ENCODE measurements around the gene FYN. TPM values are rescaled to one million over a fixed set of nuclear protein-coding genes. Genes with fewer than 3 reads are reported as not detected.

The FYN gene
- total and polyA plus RNA-seq, 9 of the 15 experiments (the other 6 are each of a cell fraction or from before 2014, with no cell fraction given): 2.9 to 22.1 (median 11.4) TPM

GRCh38 chr6:111746983-111747382 is 126.3 kb downstream of the FYN start:
- Histone ChIP-seq H3K27me3 (ENCODE audit: control insufficient read depth in 2 of 2, insufficient read depth in 2 of 2, low read length in 2 of 2) (peaks cover 2 to 8% of the 10 kb centered on the region in 2 experiments; a peak in 2 of 5 replicates), H4K20me1 (replicated peaks; ENCODE audit: control insufficient read depth, insufficient read depth, low read length) (no peaks in the 10 kb centered on the region), H3K9me3 (replicated peaks; ENCODE audit: control insufficient read depth, insufficient read depth, low read depth, low read length) (no peaks in the 10 kb centered on the region), H3K4me1 (replicated peaks in 1 of 2; ENCODE audit: control insufficient read depth in 2 of 2, insufficient read depth in 2 of 2, low read length in 2 of 2) (no peaks in the 10 kb centered on the region; a peak in 1 of 5 replicates), H2AFZ (ENCODE audit: low read depth, low read length) (no peak overlapping the region), H3K9ac (ENCODE audit: insufficient read depth in 1 of 2, low read depth in 2 of 2, low read length in 2 of 2) (no peak overlapping the region), H3K36me3 (ENCODE audit: control insufficient read depth, insufficient read depth, low read length) (no peaks in the 10 kb centered on the region), H3K4me3 (no peak overlapping the region), H3K27ac (ENCODE audit: extremely low read depth, low read depth, low read length) (no peak overlapping the region), H3K4me2 (ENCODE audit: insufficient read depth, low read length) (no peak overlapping the region), H3K79me2 (ENCODE audit: control insufficient read depth, insufficient read depth, low read length) (no peaks in the 10 kb centered on the region), H3K9me1 (ENCODE audit: control insufficient read depth, insufficient read depth, low read length) (no peaks in the 10 kb centered on the region)
- no peak for FAIRE-seq
- intact Hi-C loops (cut with micrococcal nuclease) (no loop called here), in situ Hi-C loops (cut with MboI) (no loop called here)
- no peak for DNase-seq (ENCODE audit: extremely low read depth in 1 of 4, low spot score in 3 of 4)
- ChIA-PET POLR2A (interaction anchor here (0.6 to 0.8 kb wide), 2 partner anchors 63 to 154 kb away, joined by 3 read pairs; no protein-coding TSS in a partner anchor), CTCF (ENCODE audit: low intra/inter-chr PET ratio) (no interaction called here)
- no peak for ATAC-seq
- BruUV-seq (replicated peaks): no TSS peak
- TF ChIP-seq, protein P1, sequence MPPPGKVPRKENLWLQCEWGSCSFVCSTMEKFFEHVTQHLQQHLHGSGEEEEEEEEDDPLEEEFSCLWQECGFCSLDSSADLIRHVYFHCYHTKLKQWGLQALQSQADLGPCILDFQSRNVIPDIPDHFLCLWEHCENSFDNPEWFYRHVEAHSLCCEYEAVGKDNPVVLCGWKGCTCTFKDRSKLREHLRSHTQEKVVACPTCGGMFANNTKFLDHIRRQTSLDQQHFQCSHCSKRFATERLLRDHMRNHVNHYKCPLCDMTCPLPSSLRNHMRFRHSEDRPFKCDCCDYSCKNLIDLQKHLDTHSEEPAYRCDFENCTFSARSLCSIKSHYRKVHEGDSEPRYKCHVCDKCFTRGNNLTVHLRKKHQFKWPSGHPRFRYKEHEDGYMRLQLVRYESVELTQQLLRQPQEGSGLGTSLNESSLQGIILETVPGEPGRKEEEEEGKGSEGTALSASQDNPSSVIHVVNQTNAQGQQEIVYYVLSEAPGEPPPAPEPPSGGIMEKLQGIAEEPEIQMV (tag; conservative IDR thresholded peaks at IDR 0.05; ENCODE audit: low read depth): no peak
- TF ChIP-seq HDAC8 (tag; IDR thresholded peaks at IDR 0.05): no peak
- no peak for TF ChIP-seq MTA2 (IDR thresholded peaks at IDR 0.05; ENCODE audit: low read depth)
- no peak for TF ChIP-seq ZBTB12 (CRISPR knock-in tag; IDR thresholded peaks at IDR 0.05)
- TF ChIP-seq ZNF609 (CRISPR knock-in tag; IDR thresholded peaks at IDR 0.05; ENCODE audit: borderline replicate concordance): no peak
- no peak for TF ChIP-seq JUND (IDR thresholded peaks at IDR 0.05; ENCODE audit: borderline replicate concordance, low read depth, low read length)
- no peak for TF ChIP-seq JUND (tag; IDR thresholded peaks at IDR 0.05; ENCODE audit: borderline replicate concordance, low read depth, low read length)
- no peak for TF ChIP-seq ERF (CRISPR knock-in tag; IDR thresholded peaks at IDR 0.05)
- TF ChIP-seq ZNF696 (CRISPR knock-in tag; conservative IDR thresholded peaks at IDR 0.05): no peak
- TF ChIP-seq TEAD2 (tag; IDR thresholded peaks at IDR 0.05): no peak
- TF ChIP-seq TCF3 (CRISPR knock-in tag; IDR thresholded peaks at IDR 0.05): no peak
- TF ChIP-seq ARID2 (IDR thresholded peaks at IDR 0.05): no peak
- TF ChIP-seq CBX2 (IDR thresholded peaks at IDR 0.05; ENCODE audit: insufficient read depth, low read length, poor library complexity, severe bottlenecking): no peak
- no peak for TF ChIP-seq PREB (CRISPR knock-in tag; IDR thresholded peaks at IDR 0.05)
- no peak for TF ChIP-seq SREBF2 (CRISPR knock-in tag; IDR thresholded peaks at IDR 0.05)

Data from K562 (cell line).